Measurements from ENCODE around the gene CDC42SE1.
"Not testable (repeated sequence)": the region's sequence is repeated elsewhere in the genome, so short reads cannot be mapped to it uniquely, and the experiment has no call there.

Gene CDC42SE1, protein sequence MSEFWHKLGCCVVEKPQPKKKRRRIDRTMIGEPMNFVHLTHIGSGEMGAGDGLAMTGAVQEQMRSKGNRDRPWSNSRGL

DNA sequence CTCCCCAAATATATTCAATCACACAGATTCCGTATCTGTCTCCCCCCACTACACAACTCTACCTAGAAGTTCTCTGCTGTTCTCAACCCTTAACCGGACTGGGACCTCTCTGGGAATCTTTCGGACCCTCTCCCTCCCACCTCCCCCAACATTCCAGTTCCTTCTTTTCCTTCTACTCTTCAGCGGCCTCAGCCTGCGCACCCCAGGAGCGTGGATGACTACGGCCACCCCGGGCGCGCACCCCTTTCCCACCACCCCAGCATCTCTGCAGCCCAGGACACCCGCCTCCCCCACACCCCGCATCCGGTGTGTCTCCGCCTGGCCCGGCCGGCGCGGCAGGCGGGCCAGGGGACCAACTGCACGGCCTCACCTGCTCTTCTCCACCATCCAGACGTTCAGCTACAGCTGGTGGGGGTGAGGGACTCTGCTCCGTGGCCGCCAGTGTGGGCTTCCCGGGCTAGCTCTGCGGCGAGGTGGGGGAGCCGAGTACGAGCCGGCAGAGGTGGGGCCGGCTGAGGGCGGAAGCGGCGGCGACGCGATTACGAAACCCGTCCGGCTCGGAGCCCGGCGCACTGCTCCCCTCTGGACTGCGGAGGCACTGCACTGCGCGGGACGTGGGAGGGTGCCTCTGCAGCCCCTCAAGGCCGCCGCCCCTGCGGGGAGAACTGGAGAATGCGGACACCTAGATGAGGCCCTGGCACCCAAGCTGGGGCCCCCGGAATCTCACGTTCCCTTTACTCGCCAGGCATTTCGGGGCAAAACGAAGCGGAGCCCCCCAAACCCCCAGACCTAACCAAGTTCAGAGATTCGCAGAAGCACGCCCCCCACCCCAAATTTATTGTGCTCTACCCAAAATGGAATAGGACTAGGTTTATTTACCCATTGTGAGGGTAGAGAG lies at the start of gene CDC42SE1:
Gene CDC42SE1, minus strand, starts transcription at position 514 of the 898 bp plus-strand sequence. CDS start 3,892 bp downstream, outside the sequence.
- peak; percentile 69 to 73 for DNase-seq (ENCODE audit: low read depth in 1 of 2, low spot score in 1 of 2)

DNA sequence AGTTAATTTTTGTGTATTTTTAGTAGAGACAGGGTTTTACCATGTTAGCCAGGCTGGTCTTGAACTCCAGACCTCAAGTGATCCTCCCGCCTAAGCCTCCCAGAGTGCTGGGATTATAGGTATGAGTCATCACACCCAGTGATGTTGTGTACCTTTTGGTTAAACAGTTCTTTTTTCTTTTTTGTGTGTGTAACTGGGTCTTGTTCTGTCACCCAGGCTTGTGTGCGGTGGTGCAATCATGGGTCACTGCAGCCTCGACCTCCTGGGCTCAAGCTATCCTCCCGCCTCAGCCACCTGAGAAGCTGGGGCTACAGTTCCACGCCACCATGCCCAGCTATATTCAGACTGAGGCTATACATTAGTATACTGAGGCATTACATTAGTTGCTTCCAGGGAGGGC lies 48.9 kb upstream of the CDC42SE1 start:
- DNase-seq (ENCODE audit: low read depth in 1 of 2, low spot score in 1 of 2), result no peak

DNA sequence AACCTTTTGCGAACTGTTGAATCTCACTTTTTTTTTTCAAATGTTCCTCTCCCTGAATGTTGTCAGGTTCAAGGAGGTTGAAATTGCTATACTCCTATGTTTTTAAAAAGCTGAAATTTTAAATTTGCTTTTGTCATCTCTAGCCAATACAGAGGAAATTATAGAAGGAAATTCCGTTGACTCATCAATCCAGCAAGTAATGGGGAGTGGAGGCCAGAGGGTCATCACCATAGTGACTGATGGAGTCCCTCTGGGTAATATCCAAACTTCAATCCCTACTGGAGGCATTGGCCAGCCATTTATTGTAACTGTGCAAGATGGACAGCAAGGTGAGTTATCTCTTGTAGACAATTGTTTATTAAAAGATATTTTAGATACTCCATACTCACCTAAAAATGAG lies 47.5 kb upstream of the CDC42SE1 start:
- no peak for DNase-seq (ENCODE audit: low read depth in 1 of 2, low spot score in 1 of 2)

DNA sequence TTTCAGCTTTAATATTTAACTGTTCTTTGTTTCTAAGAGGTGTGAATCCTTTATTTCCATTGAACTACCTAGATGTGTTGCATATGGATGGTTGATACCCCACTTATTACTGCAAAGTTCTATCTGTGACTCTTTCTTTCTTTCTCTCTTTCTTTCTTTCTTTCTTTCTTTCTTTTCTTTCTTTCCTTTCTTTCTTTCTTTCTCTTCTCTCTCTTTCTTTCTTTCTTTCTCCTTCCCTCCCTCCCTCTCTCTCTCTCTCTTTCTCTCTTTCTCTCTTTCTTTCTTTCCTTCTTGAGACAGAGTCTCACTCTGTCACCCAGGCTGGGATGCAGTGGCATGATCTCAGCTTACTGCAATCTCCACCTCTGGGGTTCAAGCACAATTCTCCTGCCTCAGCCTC lies 45.2 kb upstream of the CDC42SE1 start:
- no peak for DNase-seq (ENCODE audit: low read depth in 1 of 2, low spot score in 1 of 2)

DNA sequence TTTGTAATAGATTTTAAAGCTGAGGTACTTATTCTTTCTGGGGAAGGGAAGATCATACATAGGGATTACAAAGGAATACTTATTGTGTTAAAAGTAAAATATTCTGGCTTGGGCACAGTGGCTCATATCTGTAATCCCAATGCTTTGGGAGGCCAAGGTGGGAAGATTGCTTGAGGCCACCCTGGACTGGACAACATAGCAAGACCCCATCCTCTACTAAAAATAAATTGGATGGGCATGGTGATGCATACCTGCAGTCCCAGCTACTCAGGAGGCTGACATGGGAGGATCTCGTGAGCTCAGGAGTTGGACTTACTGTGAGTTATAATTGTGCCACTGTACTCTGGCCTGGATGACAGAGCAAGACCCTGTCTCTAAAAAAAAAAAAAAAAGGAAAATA lies 38.7 kb upstream of the CDC42SE1 start:
- no peak for DNase-seq (ENCODE audit: low read depth in 1 of 2, low spot score in 1 of 2)

DNA sequence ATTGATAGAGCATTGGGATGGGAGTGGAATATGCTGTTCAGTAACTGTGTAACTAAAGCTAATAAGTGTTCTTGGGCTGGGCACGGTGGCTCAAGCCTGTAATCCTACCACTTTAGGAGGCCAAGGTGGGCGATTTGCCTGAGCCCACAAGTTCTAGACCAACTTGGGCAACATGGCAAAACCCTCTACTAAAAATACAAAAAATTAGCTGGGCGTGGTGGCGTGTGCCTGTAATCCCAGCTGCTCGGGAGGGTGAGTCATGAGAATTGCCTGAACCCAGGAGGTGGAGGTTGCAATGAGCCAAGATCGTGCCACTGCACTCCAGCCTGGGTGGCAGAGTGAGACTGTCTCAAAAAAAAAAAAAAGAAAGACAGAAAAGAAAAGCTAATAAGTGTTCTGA lies 38.0 kb upstream of the CDC42SE1 start:
- not testable (repeated sequence) for DNase-seq (ENCODE audit: low read depth in 1 of 2, low spot score in 1 of 2)

DNA sequence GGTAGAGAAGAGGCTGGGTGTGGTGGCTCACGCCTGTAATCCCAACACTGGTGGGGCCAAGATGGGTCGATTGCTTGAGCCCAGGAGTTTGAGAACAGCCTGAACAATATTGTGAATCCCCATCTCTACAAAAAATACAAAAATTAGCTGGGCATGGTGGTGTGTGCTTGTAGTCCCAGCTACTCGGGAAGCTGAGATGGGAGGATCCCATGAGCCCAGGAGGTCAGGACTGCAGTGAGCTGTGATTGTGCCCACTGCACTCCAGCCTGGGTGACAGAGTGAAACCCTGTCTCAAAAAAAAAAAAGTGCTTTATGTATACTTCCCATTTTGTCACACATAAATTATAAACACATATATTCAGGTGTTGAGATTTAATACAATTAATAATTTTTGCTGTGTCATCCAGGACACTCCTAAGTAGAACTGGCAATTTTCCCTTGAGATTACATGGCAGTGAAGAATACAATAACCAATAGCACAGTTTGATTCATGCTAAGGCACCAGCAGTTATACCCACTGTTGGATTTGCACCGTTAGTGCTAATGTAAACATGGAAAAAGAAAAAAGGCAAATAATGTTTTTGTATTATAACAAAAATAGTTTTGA lies 26.6 kb upstream of the CDC42SE1 start:
- DNase-seq (ENCODE audit: low read depth in 1 of 2, low spot score in 1 of 2), result no peak

DNA sequence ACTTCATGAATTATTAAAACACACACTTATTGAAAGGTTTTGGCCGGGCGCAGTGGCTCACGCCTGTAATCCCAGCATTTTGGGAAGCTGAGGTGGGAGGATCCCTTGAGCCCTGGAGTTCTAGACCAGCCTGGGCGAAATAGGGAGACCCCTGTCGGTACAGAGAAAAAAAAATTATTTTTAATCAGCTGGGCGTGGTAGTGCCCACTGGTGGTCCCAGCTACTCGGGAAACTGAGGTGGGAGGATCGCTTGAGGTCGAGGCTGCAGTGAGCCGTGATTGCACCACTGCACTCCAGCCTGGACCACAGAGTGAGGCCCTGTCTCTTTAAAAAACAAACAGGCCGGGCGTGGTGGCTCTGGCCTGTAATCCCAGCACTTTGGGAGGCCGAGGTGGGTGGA lies 12.8 kb upstream of the CDC42SE1 start:
- no peak for DNase-seq (ENCODE audit: low read depth in 1 of 2, low spot score in 1 of 2)

DNA sequence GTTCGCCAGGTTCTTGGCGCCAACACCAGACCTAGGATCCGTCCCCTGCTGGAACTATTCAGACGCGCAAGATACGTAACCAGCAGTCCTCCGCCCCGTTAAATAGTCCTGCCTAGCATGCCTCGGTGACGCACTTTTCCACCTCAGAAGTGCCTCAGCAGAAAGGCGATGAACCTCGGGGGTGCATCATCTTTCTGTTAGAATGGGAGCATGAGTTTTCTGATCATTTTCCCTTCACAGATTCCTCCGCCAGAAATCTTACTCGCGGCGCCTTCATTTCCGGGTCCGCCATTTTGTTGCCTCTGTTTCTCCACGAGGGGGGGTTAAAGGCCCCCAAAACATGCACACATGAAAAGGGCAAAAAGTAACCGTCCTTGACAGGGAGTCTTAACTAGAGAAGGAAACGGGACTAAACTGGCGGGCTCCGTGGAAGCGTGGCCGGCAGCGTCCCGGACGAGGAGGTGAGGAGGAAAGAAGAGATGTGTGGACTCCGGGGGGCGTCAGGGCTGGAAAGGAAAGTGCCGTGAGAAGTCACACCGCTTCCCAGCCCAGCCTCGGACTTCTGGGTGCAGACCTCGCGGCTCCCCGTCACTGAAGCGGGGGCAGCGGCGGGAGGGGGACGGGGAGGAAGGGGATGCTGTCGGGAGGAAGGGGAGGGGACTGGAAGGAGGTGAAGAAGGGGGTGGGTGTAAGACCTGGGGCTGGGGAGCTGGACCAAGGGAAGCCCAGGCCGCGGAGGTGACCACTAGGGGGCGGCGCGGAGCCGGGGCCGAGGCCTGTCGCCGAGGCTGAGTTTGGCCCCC lies 11.3 kb upstream of the CDC42SE1 start, which contains the start of gene GABPB2:
Gene GABPB2, plus strand, starts transcription at position 288 of the 803 bp plus-strand sequence. CDS start 17,429 bp downstream, outside the sequence.
- peak; percentile 71 to 80 for DNase-seq (ENCODE audit: low read depth in 1 of 2, low spot score in 1 of 2)

DNA sequence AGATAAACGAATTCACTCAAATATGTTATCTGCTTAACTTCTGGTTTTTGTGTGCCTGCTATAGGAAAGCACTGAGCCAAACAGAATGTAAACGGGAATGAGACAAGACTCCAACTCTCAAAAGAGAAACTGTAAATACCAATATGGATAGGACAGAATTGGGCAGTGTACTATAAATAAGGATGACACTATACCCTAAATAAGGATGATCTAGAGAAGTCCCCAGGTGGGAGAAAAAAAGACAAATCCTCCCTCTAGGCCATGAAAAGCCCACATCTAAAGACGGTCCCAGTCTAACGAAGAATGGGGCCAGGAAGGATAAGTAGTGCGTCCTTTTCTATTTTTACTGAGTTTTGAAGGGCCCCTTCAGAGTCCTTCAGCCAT lies 9.7 kb upstream of the CDC42SE1 start:
- DNase-seq (ENCODE audit: low read depth in 1 of 2, low spot score in 1 of 2), result no peak

DNA sequence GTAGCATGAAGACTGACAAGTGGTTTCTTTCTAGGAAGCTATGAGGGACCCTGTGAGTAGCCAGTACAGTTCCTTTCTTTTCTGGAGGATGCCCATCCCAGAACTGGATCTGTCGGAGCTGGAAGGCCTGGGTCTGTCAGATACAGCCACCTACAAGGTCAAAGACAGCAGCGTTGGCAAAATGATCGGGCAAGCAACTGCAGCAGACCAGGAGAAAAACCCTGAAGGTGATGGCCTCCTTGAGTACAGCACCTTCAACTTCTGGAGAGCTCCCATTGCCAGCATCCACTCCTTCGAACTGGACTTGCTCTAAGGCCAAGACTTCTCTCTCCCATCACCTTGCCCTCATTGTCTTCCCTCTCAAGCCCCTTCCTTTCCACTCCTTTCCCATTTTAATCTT lies 7.8 kb upstream of the CDC42SE1 start:
- no peak for DNase-seq (ENCODE audit: low read depth in 1 of 2, low spot score in 1 of 2)

DNA sequence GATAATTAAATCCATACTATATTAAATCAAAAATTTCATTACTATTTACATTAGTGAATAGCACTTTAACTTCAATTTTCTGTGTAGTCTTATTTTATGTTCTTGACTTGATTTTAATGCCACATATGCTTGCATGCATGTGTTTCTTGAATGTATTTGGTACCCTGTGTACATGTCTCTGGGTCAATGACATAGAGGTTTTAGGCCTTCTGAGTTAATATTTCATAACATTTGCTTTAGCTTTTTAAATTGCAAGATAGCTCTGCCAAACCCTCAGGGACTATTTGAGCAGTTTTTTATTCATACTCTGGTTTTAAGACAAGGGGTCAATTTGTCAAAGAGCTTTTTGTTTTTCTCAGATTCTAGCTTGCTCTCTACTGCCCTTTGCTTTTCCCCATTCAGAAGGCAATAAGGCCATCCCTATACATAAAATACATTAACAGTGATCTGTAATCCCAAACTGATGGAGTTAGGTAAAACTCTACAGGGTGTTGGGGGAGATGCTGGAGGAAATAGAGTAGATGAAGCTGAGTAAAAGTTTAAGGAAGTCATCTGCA lies 5.7 kb upstream of the CDC42SE1 start:
- no peak for DNase-seq (ENCODE audit: low read depth in 1 of 2, low spot score in 1 of 2)

DNA sequence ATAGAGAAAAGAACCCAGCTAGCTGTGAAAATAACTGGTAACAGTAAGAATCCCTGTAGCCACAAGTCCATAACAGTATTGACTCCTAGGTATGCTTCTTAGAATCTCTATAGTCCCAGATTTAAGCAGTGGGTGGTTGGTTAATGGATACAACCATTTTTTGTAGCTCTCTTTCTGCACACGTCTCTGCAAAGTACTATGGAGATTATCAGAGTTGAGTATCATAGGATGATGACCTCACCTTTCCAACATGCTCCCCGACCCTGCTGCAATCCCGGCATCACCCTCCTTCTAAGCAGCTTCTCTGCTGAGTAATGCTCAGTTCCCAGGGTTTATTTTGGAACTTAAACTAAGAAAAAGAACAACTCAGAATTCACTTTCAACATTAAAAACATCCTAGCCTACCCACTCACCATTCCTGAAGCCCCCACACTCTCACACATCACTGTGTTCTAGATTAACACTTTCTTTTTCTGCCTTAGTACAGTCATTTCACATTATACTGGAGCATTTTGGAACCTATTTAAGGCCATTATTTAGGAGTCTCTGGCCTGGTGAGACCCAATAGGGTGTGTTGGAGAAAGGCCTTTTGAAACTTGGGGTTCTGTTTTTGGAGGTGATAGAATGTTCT lies 3.4 kb upstream of the CDC42SE1 start:
- no peak for DNase-seq (ENCODE audit: low read depth in 1 of 2, low spot score in 1 of 2)

DNA sequence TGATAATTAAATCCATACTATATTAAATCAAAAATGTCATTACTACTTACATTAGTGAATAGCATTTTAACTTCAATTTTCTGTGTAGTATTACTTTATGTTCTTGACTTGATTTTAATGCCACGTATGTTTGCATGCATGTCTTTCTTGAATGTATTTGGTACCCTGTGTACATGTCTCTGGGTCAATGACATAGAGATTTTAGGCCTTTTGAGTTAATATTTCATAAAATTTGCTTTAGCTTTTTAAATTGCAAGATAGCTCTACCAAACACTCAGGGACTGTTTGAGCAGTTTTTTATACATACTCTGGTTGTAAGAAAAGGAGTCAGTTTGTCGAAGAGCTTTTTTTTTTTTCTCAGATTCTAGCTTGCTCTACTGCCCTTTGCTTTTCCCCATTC lies 2.3 kb upstream of the CDC42SE1 start:
- no peak for DNase-seq (ENCODE audit: low read depth in 1 of 2, low spot score in 1 of 2)

DNA sequence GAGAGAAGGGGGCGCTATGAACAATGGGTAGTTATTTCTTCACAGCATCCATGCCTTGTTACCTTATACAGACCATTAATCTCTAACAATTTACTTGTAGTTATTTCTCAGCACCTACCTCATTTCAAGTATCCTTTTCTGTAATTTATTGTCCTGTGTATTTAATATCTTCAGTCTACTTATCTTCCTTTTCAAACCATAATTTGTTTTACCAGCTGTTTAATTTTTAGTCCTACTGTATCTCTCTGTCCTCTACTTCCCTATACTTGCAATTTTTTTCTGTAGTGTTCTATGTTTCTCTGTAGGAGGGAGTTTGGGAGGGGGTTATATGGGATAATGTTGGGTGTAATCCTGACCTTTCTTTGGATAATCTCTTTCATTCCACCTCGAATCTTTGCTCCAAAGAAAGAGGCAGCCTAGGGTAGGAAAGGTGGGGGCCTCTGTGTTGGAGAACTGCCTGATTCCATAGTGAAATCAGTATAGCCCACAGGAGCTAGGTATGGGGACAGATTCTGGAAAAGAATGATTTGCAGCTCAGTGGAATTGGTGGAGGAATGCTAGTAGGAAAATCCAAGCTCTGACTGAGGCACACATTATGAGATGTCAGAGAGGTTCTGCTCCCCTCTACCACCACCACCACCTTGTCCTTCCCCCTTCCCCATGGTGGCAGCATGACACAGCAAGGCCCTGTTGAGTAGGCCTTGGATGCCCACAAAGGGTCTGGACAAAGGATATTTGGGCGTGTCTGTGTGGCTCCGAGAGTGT lies 1.4 kb upstream of the CDC42SE1 start:
- no peak for DNase-seq (ENCODE audit: low read depth in 1 of 2, low spot score in 1 of 2)

DNA sequence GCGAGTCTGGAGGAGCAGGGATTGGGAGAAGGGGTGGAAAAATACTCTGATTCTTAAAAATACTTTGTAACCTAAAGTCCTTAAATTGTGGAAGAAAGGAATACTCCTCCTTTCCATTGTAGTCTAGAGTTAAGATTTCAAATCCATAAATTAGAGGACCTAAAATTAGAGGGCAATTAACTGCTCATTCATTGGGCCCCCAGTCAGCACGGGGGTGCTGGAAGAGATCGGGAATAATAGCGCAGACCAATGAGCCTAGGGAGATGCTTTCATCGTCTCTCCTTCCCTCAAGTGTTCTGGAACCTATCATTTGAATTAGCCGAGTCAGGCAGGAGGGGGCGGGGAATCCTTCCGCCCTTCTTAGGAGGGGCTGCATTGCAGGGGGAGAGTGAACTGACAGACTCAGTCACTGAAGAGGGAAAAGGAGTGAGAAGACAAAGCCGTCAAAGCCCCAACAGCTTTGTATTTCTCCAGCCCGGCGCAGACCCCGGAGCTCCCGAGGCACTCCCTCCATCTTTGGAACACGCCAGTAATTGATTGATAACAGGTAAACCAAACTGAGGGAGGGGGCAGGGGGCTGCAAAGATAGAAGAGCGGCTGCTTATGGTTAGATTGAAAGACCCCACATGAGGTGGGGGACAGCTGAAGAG lies 710 bp upstream of the CDC42SE1 start, which contains the start of gene MLLT11:
Gene MLLT11, plus strand, starts transcription at position 391 of the 650 bp plus-strand sequence. CDS start 6,828 bp downstream, outside the sequence.
- no peak for DNase-seq (ENCODE audit: low read depth in 1 of 2, low spot score in 1 of 2)

DNA sequence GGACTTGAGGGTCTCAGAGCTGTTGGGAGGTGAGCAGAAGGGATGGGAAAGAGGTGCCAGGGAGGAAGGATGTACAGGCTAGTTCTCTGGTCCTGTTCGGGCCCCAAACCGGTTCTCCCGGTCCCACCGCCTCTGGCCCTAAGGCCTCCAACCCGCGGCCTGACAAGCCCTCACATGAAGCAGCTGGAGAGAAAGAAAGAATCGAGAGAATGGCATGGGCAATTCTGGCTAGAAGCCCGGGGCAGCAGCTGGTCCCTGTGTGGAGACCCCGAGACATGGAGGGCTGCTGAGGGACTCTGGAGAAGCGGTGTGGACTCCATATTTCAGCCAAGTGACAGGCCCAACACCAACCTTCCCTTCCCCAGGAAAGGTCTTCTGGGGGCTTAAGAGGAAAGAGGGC lies 730 bp downstream of the CDC42SE1 start:
- no peak for DNase-seq (ENCODE audit: low read depth in 1 of 2, low spot score in 1 of 2)

DNA sequence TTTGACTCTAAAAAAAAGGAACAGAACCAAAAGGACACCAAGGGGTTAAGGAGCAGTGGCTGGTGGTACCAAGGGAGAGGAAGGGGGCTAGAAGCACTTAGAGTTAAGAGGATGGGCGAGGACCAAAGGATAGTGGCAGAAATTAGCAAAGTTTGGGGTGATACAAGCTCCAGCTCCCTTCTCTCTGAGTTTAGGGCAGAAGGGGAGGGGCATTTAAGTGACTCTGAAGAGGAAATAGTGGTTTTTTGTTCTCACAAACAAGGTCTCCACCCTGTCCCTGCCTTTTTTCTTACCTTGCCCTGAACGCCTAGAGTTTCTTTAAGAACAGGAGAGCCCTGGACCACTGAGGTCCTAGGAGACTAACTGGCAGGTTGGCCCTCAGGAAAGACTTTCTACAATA lies 3.3 kb downstream of the CDC42SE1 start:
- no peak for DNase-seq (ENCODE audit: low read depth in 1 of 2, low spot score in 1 of 2)

DNA sequence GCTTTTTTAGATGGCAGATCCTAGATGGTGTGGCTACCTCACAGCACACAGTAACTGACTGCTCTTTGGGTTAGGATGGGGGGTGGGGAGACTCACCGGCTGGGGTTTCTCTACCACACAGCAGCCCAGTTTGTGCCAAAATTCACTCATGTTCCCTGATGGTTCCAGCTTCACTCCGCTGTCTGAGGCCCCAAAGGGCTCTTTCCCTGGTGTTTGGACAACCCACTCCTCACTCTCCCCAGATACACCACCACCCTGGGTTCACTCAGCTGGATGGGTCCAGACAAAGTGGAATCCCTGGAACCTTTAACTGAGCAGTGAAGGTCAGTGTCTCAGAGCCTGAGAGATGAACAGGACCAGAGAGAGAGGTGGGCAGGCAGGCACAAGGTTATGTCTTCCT lies 3.8 kb downstream of the CDC42SE1 start:
- DNase-seq (ENCODE audit: low read depth in 1 of 2, low spot score in 1 of 2), result no peak

All from stimulated activated CD4-positive, alpha-beta T cell treated with anti-CD3 and anti-CD28 coated beads, Interleukin-15, amount 100 ng/mL, for 1 hour (primary cell).